Epithelial cell of esophagus (primary cell): ENCODE data around the gene CSF2.
"Not testable (repeated sequence)": the region's sequence is repeated elsewhere in the genome, so short reads cannot be mapped to it uniquely, and the experiment has no call there.

ENCODE experiments used
- DNase-seq: peaks from one replicate; pipeline ENCODE4 v3.0.0; 2010; ENCODE audit warnings: low read depth
- H3K4me3 ChIP-seq: 2 replicates; pipeline ENCODE4 v1.5.1; 2011; ENCODE audit warnings: mild to moderate bottlenecking, low read length, control low read depth
- TF ChIP-seq, protein P1 (sequence below): IDR thresholded peaks from 2 replicates; pipeline ENCODE4 v1.5.1; 2011; ENCODE audit warnings: low read depth, mild to moderate bottlenecking, low read length, control low read depth, inconsistent platforms; ENCODE audit not compliant: insufficient read depth; ENCODE audit errors: missing control alignments

CSF2 gene

DNA sequence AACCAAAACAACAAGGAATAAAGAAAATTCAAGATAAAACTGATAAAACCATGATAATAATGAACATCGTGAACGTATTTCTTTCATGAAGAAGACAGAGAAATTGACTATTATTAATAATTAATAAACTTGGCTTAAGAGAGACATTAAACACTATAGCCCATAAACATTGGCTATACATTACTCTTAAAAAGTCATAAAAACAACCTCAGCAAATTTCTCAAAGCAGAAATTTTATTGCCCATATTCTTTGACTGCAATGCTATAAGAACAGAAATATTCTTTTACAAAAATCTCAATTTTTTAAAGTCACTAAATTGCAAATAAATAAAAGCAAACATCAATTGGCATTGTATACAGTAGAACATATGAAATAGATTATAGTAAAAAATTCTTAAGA is 42.5 kb downstream of the CSF2 start:
- TF ChIP-seq, protein P1, sequence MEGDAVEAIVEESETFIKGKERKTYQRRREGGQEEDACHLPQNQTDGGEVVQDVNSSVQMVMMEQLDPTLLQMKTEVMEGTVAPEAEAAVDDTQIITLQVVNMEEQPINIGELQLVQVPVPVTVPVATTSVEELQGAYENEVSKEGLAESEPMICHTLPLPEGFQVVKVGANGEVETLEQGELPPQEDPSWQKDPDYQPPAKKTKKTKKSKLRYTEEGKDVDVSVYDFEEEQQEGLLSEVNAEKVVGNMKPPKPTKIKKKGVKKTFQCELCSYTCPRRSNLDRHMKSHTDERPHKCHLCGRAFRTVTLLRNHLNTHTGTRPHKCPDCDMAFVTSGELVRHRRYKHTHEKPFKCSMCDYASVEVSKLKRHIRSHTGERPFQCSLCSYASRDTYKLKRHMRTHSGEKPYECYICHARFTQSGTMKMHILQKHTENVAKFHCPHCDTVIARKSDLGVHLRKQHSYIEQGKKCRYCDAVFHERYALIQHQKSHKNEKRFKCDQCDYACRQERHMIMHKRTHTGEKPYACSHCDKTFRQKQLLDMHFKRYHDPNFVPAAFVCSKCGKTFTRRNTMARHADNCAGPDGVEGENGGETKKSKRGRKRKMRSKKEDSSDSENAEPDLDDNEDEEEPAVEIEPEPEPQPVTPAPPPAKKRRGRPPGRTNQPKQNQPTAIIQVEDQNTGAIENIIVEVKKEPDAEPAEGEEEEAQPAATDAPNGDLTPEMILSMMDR: no peak
- no peak for DNase-seq
- no peak overlapping the region for H3K4me3 ChIP-seq

- not testable (repeated sequence) for H3K4me3 ChIP-seq, DNase-seq
Measured at GRCh38 chr5:132116909-132117489, 43.4 kb downstream of the CSF2 start.

DNA sequence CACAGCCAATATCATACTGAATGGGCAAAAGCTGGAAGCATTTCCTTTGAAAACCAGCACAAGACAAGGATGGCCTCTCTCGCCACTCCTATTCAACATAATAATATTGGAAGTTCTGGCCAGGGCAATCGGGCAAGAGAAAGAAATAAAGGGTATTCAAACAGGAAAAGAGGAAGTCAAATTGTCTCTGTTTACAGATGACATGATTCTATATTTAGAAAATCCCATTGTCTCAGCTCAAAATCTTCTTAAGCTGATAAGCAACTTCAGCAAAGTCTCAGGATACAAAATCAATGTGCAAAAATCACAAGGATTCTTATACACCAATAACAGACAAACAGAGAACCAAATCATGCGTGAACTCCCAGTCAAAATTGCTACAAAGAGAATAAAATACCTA is 47.1 kb downstream of the CSF2 start:
- not testable (repeated sequence) for DNase-seq

DNA sequence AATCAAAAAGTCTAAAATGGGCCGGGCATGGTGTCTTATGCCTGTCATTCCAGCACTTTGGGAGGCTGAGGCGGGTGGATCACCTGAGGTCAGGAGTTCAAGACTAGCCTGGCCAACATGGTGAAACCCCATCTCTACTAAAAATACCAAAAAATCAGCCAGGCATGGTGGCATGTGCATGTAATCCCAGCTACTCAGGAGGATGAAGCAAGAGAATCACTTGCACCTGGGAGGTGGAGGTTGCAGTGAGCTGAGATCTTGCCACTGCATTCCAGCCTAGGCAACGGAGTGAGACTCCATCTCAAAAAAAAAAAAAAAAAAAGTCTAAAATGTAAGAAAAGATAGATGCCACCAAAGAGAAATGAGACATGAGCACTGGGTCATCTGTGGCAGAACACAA is 49.4 kb downstream of the CSF2 start:
- not testable (repeated sequence) for DNase-seq

More for the DNA sequence above, 47.1 kb downstream of the CSF2 start:
- H3K4me3 ChIP-seq: not testable (repeated sequence)

DNA sequence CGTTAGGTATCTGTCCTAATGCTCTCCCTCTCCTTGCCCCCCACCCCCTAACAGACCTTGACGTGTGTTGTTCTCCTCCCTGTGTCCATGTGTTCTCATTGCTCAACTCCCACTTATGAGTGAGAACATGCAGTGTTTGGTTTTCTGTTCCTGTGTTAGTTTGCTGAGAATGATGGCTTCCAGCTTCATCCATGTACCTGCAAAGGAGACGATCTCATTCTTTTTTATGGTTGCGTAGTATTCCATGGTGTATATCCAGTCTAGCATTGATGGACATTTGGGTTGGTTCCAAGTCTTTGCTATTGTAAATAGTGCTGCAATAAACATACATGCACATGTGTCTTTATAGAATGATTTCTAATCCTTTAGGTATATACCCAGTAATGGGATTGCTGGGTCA is 50.0 kb downstream of the CSF2 start:
- H3K4me3 ChIP-seq, DNase-seq: not testable (repeated sequence)

More for the DNA sequence above, 49.4 kb downstream of the CSF2 start:
- not testable (repeated sequence) for H3K4me3 ChIP-seq
